ENCODE measurements around the gene REELD1.

Gene REELD1

GRCh38 chr4:146229406-146229805 is 15.1 kb downstream of the REELD1 start:
- H2BK5ac ChIP-seq (ENCODE audit: low read length): no peak overlapping the region
- no peak overlapping the region for H3K9ac ChIP-seq (ENCODE audit: low read length)
- H2BK15ac ChIP-seq (replicated peaks; ENCODE audit: low read depth): no peak overlapping the region
- no peaks in the 10 kb centered on the region for H3K4me1 ChIP-seq (ENCODE audit: control insufficient read depth, low read depth, low read length)
- no peak overlapping the region for H3K23ac ChIP-seq (ENCODE audit: low read length)
- H2BK120ac ChIP-seq (ENCODE audit: low read depth, low read length): no peak overlapping the region
- H3K79me1 ChIP-seq (ENCODE audit: low read length): no peaks in the 10 kb centered on the region
- no peak overlapping the region for H2AK5ac ChIP-seq (ENCODE audit: low read length)
- no peak overlapping the region for H4K8ac ChIP-seq (ENCODE audit: low read depth, low read length)
- no peak overlapping the region for H3K4me2 ChIP-seq (ENCODE audit: low read length)
- H3K79me2 ChIP-seq (ENCODE audit: control insufficient read depth, insufficient read depth, low read length): no peaks in the 10 kb centered on the region
- H3K27me3 ChIP-seq (ENCODE audit: insufficient read depth, low read length, poor library complexity): no peaks in the 10 kb centered on the region
- DNase-seq: no peak
- H4K5ac ChIP-seq (ENCODE audit: low read length): no peak overlapping the region
- no peaks in the 10 kb centered on the region for H3K36me3 ChIP-seq (ENCODE audit: control insufficient read depth, insufficient read depth, low read length)
- no peak overlapping the region for H3K18ac ChIP-seq (ENCODE audit: low read length)
- no peak overlapping the region for H3K27ac ChIP-seq (ENCODE audit: low read depth, low read length)
- no peak overlapping the region for H3K4ac ChIP-seq (ENCODE audit: low read depth, low read length)
- no peak overlapping the region for H3K56ac ChIP-seq (ENCODE audit: low read length)
- H3K4me3 ChIP-seq (ENCODE audit: low read length): no peak overlapping the region

- H3K23ac ChIP-seq (ENCODE audit: low read length): no peak overlapping the region
- H3K18ac ChIP-seq (ENCODE audit: low read length): no peak overlapping the region
- H3K9ac ChIP-seq (ENCODE audit: low read length): no peak overlapping the region
- H3K79me1 ChIP-seq (ENCODE audit: low read length): no peaks in the 10 kb centered on the region
- H3K4me1 ChIP-seq (ENCODE audit: control insufficient read depth, low read depth, low read length): no peaks in the 10 kb centered on the region
- H2AK5ac ChIP-seq (ENCODE audit: low read length): no peak overlapping the region
- H2BK5ac ChIP-seq (ENCODE audit: low read length): no peak overlapping the region
- no peak overlapping the region for H3K27ac ChIP-seq (ENCODE audit: low read depth, low read length)
- WGBS (ENCODE audit: extremely low coverage, insufficient coverage, low lambda C conversion rate): no CpG with 5 or more reads among the region's 1 CpG
- H3K27me3 ChIP-seq (ENCODE audit: insufficient read depth, low read length, poor library complexity): no peaks in the 10 kb centered on the region
- no peak overlapping the region for H3K56ac ChIP-seq (ENCODE audit: low read length)
- H2BK120ac ChIP-seq (ENCODE audit: low read depth, low read length): no peak overlapping the region
- no peak overlapping the region for H3K4me2 ChIP-seq (ENCODE audit: low read length)
- H4K8ac ChIP-seq (ENCODE audit: low read depth, low read length): no peak overlapping the region
- H3K79me2 ChIP-seq (ENCODE audit: control insufficient read depth, insufficient read depth, low read length): no peaks in the 10 kb centered on the region
- no peak overlapping the region for H3K4ac ChIP-seq (ENCODE audit: low read depth, low read length)
- H2BK15ac ChIP-seq (replicated peaks; ENCODE audit: low read depth): no peak overlapping the region
- H3K36me3 ChIP-seq (ENCODE audit: control insufficient read depth, insufficient read depth, low read length): no peaks in the 10 kb centered on the region
- DNase-seq: no peak
- no peak overlapping the region for H3K4me3 ChIP-seq (ENCODE audit: low read length)
- no peak overlapping the region for H4K5ac ChIP-seq (ENCODE audit: low read length)
These were observed 17.9 kb downstream of the REELD1 start for GRCh38 chr4:146232131-146232722.

GRCh38 chr4:146235654-146236177 is 21.4 kb downstream of the REELD1 start:
- Histone ChIP-seq H3K27ac (ENCODE audit: low read depth, low read length) (no peak overlapping the region), H4K5ac (ENCODE audit: low read length) (no peak overlapping the region), H4K8ac (ENCODE audit: low read depth, low read length) (no peak overlapping the region), H2AK5ac (ENCODE audit: low read length) (no peak overlapping the region), H2BK15ac (replicated peaks; ENCODE audit: low read depth) (no peak overlapping the region), H3K9ac (ENCODE audit: low read length) (no peak overlapping the region), H2BK5ac (ENCODE audit: low read length) (no peak overlapping the region), H3K23ac (ENCODE audit: low read length) (no peak overlapping the region), H3K4me1 (ENCODE audit: control insufficient read depth, low read depth, low read length) (no peaks in the 10 kb centered on the region), H3K27me3 (ENCODE audit: insufficient read depth, low read length, poor library complexity) (no peaks in the 10 kb centered on the region), H2BK120ac (ENCODE audit: low read depth, low read length) (no peak overlapping the region), H3K79me2 (ENCODE audit: control insufficient read depth, insufficient read depth, low read length) (no peaks in the 10 kb centered on the region), H3K56ac (ENCODE audit: low read length) (no peak overlapping the region), H3K4ac (ENCODE audit: low read depth, low read length) (no peak overlapping the region), H3K4me2 (ENCODE audit: low read length) (no peak overlapping the region), H3K79me1 (ENCODE audit: low read length) (no peaks in the 10 kb centered on the region), H3K36me3 (ENCODE audit: control insufficient read depth, insufficient read depth, low read length) (no peaks in the 10 kb centered on the region), H3K18ac (ENCODE audit: low read length) (no peak overlapping the region), H3K4me3 (ENCODE audit: low read length) (no peak overlapping the region)
- DNase-seq: no peak
- WGBS (ENCODE audit: extremely low coverage, insufficient coverage, low lambda C conversion rate): no CpG with 5 or more reads among the region's 8 CpGs

DNA sequence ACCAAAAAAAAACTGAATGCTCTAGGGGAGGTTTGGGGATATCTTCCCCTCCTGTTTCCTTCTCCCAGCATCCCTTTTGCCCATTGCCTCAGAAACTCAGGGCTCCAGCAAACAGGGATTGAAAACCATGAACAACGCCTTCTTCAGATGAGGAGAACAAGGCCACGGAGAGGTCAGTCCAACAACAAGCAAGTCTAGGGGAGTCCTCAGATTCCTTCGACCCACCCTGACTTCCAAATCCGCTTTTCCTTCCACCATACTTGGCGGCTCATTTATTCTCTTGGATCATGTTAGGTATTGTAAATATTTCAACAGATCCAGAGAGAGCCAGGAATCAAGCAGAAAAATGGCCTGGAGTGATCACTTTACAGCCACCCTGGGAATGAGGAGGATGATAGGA is 21.9 kb downstream of the REELD1 start:
- no CpG with 5 or more reads among the region's 5 CpGs for WGBS (ENCODE audit: extremely low coverage, insufficient coverage, low lambda C conversion rate)
- Histone ChIP-seq H3K27me3 (ENCODE audit: insufficient read depth, low read length, poor library complexity) (no peaks in the 10 kb centered on the region), H3K56ac (ENCODE audit: low read length) (no peak overlapping the region), H3K4me3 (ENCODE audit: low read length) (no peak overlapping the region), H2AK5ac (ENCODE audit: low read length) (no peak overlapping the region), H2BK5ac (ENCODE audit: low read length) (no peak overlapping the region), H3K18ac (ENCODE audit: low read length) (no peak overlapping the region), H3K23ac (ENCODE audit: low read length) (no peak overlapping the region), H2BK120ac (ENCODE audit: low read depth, low read length) (no peak overlapping the region), H3K27ac (ENCODE audit: low read depth, low read length) (no peak overlapping the region), H3K9ac (ENCODE audit: low read length) (no peak overlapping the region), H3K4me1 (ENCODE audit: control insufficient read depth, low read depth, low read length) (no peaks in the 10 kb centered on the region), H3K36me3 (ENCODE audit: control insufficient read depth, insufficient read depth, low read length) (no peaks in the 10 kb centered on the region), H3K79me1 (ENCODE audit: low read length) (no peaks in the 10 kb centered on the region), H4K5ac (ENCODE audit: low read length) (no peak overlapping the region), H3K4me2 (ENCODE audit: low read length) (no peak overlapping the region), H3K4ac (ENCODE audit: low read depth, low read length) (no peak overlapping the region), H3K79me2 (ENCODE audit: control insufficient read depth, insufficient read depth, low read length) (no peaks in the 10 kb centered on the region), H2BK15ac (replicated peaks; ENCODE audit: low read depth) (no peak overlapping the region), H4K8ac (ENCODE audit: low read depth, low read length) (no peak overlapping the region)
- DNase-seq: no peak

GRCh38 chr4:146237092-146237491 is 22.8 kb downstream of the REELD1 start:
- no peak overlapping the region for H3K4me3 ChIP-seq (ENCODE audit: low read length)

GRCh38 chr4:146238107-146238506 is 23.8 kb downstream of the REELD1 start:
- Histone ChIP-seq H3K27ac (ENCODE audit: low read depth, low read length) (no peak overlapping the region), H2BK120ac (ENCODE audit: low read depth, low read length) (no peak overlapping the region), H2BK15ac (replicated peaks; ENCODE audit: low read depth) (no peak overlapping the region), H3K4ac (ENCODE audit: low read depth, low read length) (no peak overlapping the region), H3K27me3 (ENCODE audit: insufficient read depth, low read length, poor library complexity) (no peaks in the 10 kb centered on the region), H2AK5ac (ENCODE audit: low read length) (no peak overlapping the region), H3K4me2 (ENCODE audit: low read length) (no peak overlapping the region), H3K9ac (ENCODE audit: low read length) (no peak overlapping the region), H3K79me1 (ENCODE audit: low read length) (no peaks in the 10 kb centered on the region), H3K56ac (ENCODE audit: low read length) (no peak overlapping the region), H4K8ac (ENCODE audit: low read depth, low read length) (no peak overlapping the region), H2BK5ac (ENCODE audit: low read length) (no peak overlapping the region), H3K18ac (ENCODE audit: low read length) (no peak overlapping the region), H3K79me2 (ENCODE audit: control insufficient read depth, insufficient read depth, low read length) (no peaks in the 10 kb centered on the region), H3K4me3 (ENCODE audit: low read length) (no peak overlapping the region), H3K4me1 (ENCODE audit: control insufficient read depth, low read depth, low read length) (no peaks in the 10 kb centered on the region), H3K36me3 (ENCODE audit: control insufficient read depth, insufficient read depth, low read length) (no peaks in the 10 kb centered on the region), H4K5ac (ENCODE audit: low read length) (no peak overlapping the region), H3K23ac (ENCODE audit: low read length) (no peak overlapping the region)
- WGBS (ENCODE audit: extremely low coverage, insufficient coverage, low lambda C conversion rate): no CpG with 5 or more reads among the region's 3 CpGs
- DNase-seq: no peak

More at GRCh38 chr4:146237092-146237491, 22.8 kb downstream of the REELD1 start:
- Histone ChIP-seq H4K5ac (ENCODE audit: low read length) (no peak overlapping the region), H3K56ac (ENCODE audit: low read length) (no peak overlapping the region), H2BK120ac (ENCODE audit: low read depth, low read length) (no peak overlapping the region), H2AK5ac (ENCODE audit: low read length) (no peak overlapping the region), H3K23ac (ENCODE audit: low read length) (no peak overlapping the region), H4K8ac (ENCODE audit: low read depth, low read length) (no peak overlapping the region), H3K4ac (ENCODE audit: low read depth, low read length) (no peak overlapping the region), H3K18ac (ENCODE audit: low read length) (no peak overlapping the region), H3K4me1 (ENCODE audit: control insufficient read depth, low read depth, low read length) (no peaks in the 10 kb centered on the region), H3K79me1 (ENCODE audit: low read length) (no peaks in the 10 kb centered on the region), H2BK5ac (ENCODE audit: low read length) (no peak overlapping the region), H3K27ac (ENCODE audit: low read depth, low read length) (no peak overlapping the region), H3K36me3 (ENCODE audit: control insufficient read depth, insufficient read depth, low read length) (no peaks in the 10 kb centered on the region), H2BK15ac (replicated peaks; ENCODE audit: low read depth) (no peak overlapping the region), H3K9ac (ENCODE audit: low read length) (no peak overlapping the region), H3K4me2 (ENCODE audit: low read length) (no peak overlapping the region), H3K79me2 (ENCODE audit: control insufficient read depth, insufficient read depth, low read length) (no peaks in the 10 kb centered on the region), H3K27me3 (ENCODE audit: insufficient read depth, low read length, poor library complexity) (no peaks in the 10 kb centered on the region)
- DNase-seq: no peak
- no CpG with 5 or more reads among the region's 6 CpGs for whole genome bisulfite sequencing (ENCODE audit: extremely low coverage, insufficient coverage, low lambda C conversion rate)

Data from mesendoderm (in vitro differentiated cells).